Sigmoid colon (tissue), 7 donors: ENCODE measurements around the gene RCOR2. TPM values are rescaled to one million over a fixed set of nuclear protein-coding genes. Genes with fewer than 3 reads are reported as not detected.

Experiments
- DNase-seq: peaks from one replicate; pipeline ENCODE4 v3.0.0-alpha.2; 2019
- H3K27ac ChIP-seq, 4 donors: fragments of 200-600 bp; sonication (generic); one replicate each; pipeline ENCODE4 v1.5.1; 2016 to 2019; ENCODE audit warnings: mild to moderate bottlenecking in 1 of 4
- H3K27me3 ChIP-seq, 3 donors: fragments of 200-600 bp; sonication (generic); one replicate each; pipeline ENCODE4 v1.5.1; 2019; ENCODE audit warnings: mild to moderate bottlenecking in 1 of 3
- H3K36me3 ChIP-seq, 4 donors: fragments of 200-600 bp; sonication (generic); one replicate each; pipeline ENCODE4 v1.5.1; 2016 to 2019
- H3K4me1 ChIP-seq, 4 donors: fragments of 200-600 bp; sonication (generic); one replicate each; pipeline ENCODE4 v1.5.1; 2017 to 2019
- H3K4me3 ChIP-seq, 4 donors: fragments of 200-600 bp; sonication (generic); one replicate each; pipeline ENCODE4 v1.5.1; 2017 to 2019; ENCODE audit warnings: mild to moderate bottlenecking in 2 of 4, moderate library complexity in 1 of 4
- H3K9me3 ChIP-seq, 4 donors: fragments of 200-600 bp in 3 of 4; sonication (generic) in 3 of 4; one replicate each; pipeline versions ENCODE4 v1.5.1 to v1.6.1; 2013 to 2019
- EP300 ChIP-seq, 4 donors: sonication (generic); formaldehyde crosslinking; IDR thresholded peaks; one replicate each; pipeline ENCODE4 v1.6.1; 2017; ENCODE audit warnings: antibody characterized with exemption in 4 of 4
- POLR2A ChIP-seq, 2 donors: fragments of 450-650 bp; IDR thresholded peaks; one replicate each; pipeline ENCODE4 v1.6.1; 2016; ENCODE audit warnings: antibody characterized with exemption in 2 of 2, mild to moderate bottlenecking in 2 of 2, moderate library complexity in 2 of 2
- POLR2AphosphoS5 ChIP-seq, 4 donors: sonication (generic); formaldehyde crosslinking; IDR thresholded peaks; one replicate each; pipeline ENCODE4 v1.6.1; 2017; ENCODE audit warnings: antibody characterized with exemption in 4 of 4
- whole genome bisulfite sequencing, 2 donors: extraction: QIAGEN DNeasy Blood & Tissue Kit; methylation state at CpG; one replicate each; pipeline ENCODE4 v1.1.7; 2013; 5-methylcytosine and 5-hydroxymethylcytosine counted together
- intact Hi-C: fragments of 100-400 bp; cut with DNase I; formaldehyde crosslinking; loops from one replicate; pipeline ENCODE4 v1.15.1; 2023
- polyA plus RNA-seq, 3 donors: library from polyadenylated mRNA; stranded (reverse); fragments of 200-250 nt; gene quantifications; one replicate each; pipeline ENCODE4 v1.2.3, GENCODE V29; 2013
- total RNA-seq, 4 donors: library from RNA; depleted of rRNA; stranded (reverse); fragments of >200 nt; gene quantifications; one replicate each; pipeline ENCODE4 v1.1.0, GENCODE V29; 2016
- TF ChIP-seq, protein P1 (sequence below), 4 experiments: fragments of 450-650 bp in 3 of 4; fragments of 200-600 bp in 1 of 4; IDR thresholded peaks; one replicate each; pipeline ENCODE4 v1.5.1; 2016 to 2019; ENCODE audit warnings: antibody characterized with exemption in 4 of 4, mild to moderate bottlenecking in 3 of 4, moderate library complexity in 2 of 4
- donor health status: healthy with polysubstance abuse.
- donor health status: Bipolar disorder and iron deficiency.
- donor health status: healthy.

The RCOR2 gene
- total and polyA plus RNA-seq, 7 donors, result 0.49 to 2.4 (median 0.69) TPM

DNA sequence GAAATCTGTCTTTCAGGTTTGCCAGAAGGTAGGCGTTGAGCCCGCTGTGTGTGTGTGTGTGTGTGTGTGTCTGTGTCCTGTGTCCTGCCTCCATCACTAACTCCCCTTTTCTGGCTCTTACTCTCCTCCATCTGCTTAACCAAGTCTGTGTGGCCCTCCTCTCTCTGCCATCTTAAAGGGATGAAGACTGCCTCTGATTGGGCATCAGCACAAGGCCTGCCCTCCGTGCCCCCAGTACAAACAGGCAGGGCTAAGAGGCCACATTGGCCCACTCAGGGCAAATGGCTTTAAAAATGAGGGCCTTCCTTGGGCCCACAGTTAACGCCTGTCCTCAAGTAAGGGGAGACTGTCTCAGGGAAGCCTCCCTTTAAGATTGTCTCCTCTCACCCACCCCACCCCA lies 10.9 kb downstream of the RCOR2 start:
- H3K4me3 ChIP-seq, result no peak overlapping the region
- H3K9me3 ChIP-seq, result no peaks in the 10 kb centered on the region
- TF ChIP-seq EP300 (IDR thresholded peaks at IDR 0.05) (no peak), POLR2A (IDR thresholded peaks at IDR 0.05) (no peak), POLR2AphosphoS5 (IDR thresholded peaks at IDR 0.05) (no peak)
- TF ChIP-seq, protein P1, sequence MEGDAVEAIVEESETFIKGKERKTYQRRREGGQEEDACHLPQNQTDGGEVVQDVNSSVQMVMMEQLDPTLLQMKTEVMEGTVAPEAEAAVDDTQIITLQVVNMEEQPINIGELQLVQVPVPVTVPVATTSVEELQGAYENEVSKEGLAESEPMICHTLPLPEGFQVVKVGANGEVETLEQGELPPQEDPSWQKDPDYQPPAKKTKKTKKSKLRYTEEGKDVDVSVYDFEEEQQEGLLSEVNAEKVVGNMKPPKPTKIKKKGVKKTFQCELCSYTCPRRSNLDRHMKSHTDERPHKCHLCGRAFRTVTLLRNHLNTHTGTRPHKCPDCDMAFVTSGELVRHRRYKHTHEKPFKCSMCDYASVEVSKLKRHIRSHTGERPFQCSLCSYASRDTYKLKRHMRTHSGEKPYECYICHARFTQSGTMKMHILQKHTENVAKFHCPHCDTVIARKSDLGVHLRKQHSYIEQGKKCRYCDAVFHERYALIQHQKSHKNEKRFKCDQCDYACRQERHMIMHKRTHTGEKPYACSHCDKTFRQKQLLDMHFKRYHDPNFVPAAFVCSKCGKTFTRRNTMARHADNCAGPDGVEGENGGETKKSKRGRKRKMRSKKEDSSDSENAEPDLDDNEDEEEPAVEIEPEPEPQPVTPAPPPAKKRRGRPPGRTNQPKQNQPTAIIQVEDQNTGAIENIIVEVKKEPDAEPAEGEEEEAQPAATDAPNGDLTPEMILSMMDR (IDR thresholded peaks at IDR 0.05), result no peak
- intact Hi-C loops, result loop anchor here (5.0 kb wide), 1 partner anchor 36 kb away; no protein-coding TSS in a partner anchor
- peaks cover 0 to 27% (median 24%) of the 10 kb centered on the region in 4 donors for H3K4me1 ChIP-seq
- 89 to 97% methylated on average over 4 of the region's 4 CpGs for WGBS, 2 donors
- H3K27me3 ChIP-seq, result no peaks in the 10 kb centered on the region
- H3K36me3 ChIP-seq, result peaks cover 35 to 75% (median 41%) of the 10 kb centered on the region in 4 donors
- DNase-seq, result no peak
- H3K27ac ChIP-seq, result no peak overlapping the region

- Histone ChIP-seq H3K27me3 (no peaks in the 10 kb centered on the region), H3K27ac (no peak overlapping the region), H3K4me1 (peaks cover 0 to 27% (median 24%) of the 10 kb centered on the region in 4 donors), H3K36me3 (peaks cover 44 to 84% (median 50%) of the 10 kb centered on the region in 4 donors), H3K9me3 (no peaks in the 10 kb centered on the region), H3K4me3 (no peak overlapping the region)
- no peak for TF ChIP-seq POLR2A (IDR thresholded peaks at IDR 0.05)
- TF ChIP-seq, protein P1 (IDR thresholded peaks at IDR 0.05), result no peak
- no peak for TF ChIP-seq EP300 (IDR thresholded peaks at IDR 0.05)
- no peak for TF ChIP-seq POLR2AphosphoS5 (IDR thresholded peaks at IDR 0.05)
- intact Hi-C loops, result loop anchor here (5.0 kb wide), 1 partner anchor 37 kb away; no protein-coding TSS in a partner anchor
- DNase-seq, result no peak
- WGBS, 2 donors, result 86 to 88% methylated on average over 6 of the region's 6 CpGs
Measured at GRCh38 chr11:63905179-63905578, 11.8 kb downstream of the RCOR2 start.

- Histone ChIP-seq H3K4me1 (peaks cover 0 to 26% (median 23%) of the 10 kb centered on the region in 4 donors), H3K36me3 (peaks cover 48 to 86% (median 55%) of the 10 kb centered on the region in 4 donors), H3K4me3 (no peak overlapping the region), H3K27ac (no peak overlapping the region), H3K27me3 (no peaks in the 10 kb centered on the region), H3K9me3 (no peaks in the 10 kb centered on the region)
- DNase-seq, result no peak
- WGBS, 2 donors, result 92 to 95% methylated on average over 13 of the region's 13 CpGs
- intact Hi-C loops, result loop anchor here (5.0 kb wide), 1 partner anchor 38 kb away; no protein-coding TSS in a partner anchor
- TF ChIP-seq, protein P1 (IDR thresholded peaks at IDR 0.05), result no peak
- TF ChIP-seq POLR2AphosphoS5 (IDR thresholded peaks at IDR 0.05) (no peak), EP300 (IDR thresholded peaks at IDR 0.05) (no peak), POLR2A (IDR thresholded peaks at IDR 0.05) (no peak)
Measured at GRCh38 chr11:63904743-63905142, 12.2 kb downstream of the RCOR2 start.

- no peak overlapping the region for H3K4me3 ChIP-seq
- no peak overlapping the region for H3K27ac ChIP-seq
- H3K9me3 ChIP-seq, result no peaks in the 10 kb centered on the region
- TF ChIP-seq POLR2A (IDR thresholded peaks at IDR 0.05) (no peak), POLR2AphosphoS5 (IDR thresholded peaks at IDR 0.05) (no peak), EP300 (IDR thresholded peaks at IDR 0.05) (no peak)
- TF ChIP-seq, protein P1 (IDR thresholded peaks at IDR 0.05), result no peak
- no peak for DNase-seq
- WGBS, 2 donors, result 95 to 97% methylated on average over 14 of the region's 14 CpGs
- H3K27me3 ChIP-seq, result no peaks in the 10 kb centered on the region
- intact Hi-C loops, result no loop called here
- H3K4me1 ChIP-seq, result peaks cover 0 to 18% (median 16%) of the 10 kb centered on the region in 4 donors
- peaks cover 54 to 86% (median 62%) of the 10 kb centered on the region in 4 donors for H3K36me3 ChIP-seq
Measured at GRCh38 chr11:63903884-63904283, 13.1 kb downstream of the RCOR2 start.

- no peaks in the 10 kb centered on the region for H3K9me3 ChIP-seq
- H3K27me3 ChIP-seq, result no peaks in the 10 kb centered on the region
- WGBS, 2 donors, result 81 to 84% methylated on average over 3 of the region's 3 CpGs
- peaks cover 58 to 96% (median 78%) of the 10 kb centered on the region in 4 donors for H3K36me3 ChIP-seq
- no peak for DNase-seq
- H3K27ac ChIP-seq, result no peak overlapping the region
- H3K4me1 ChIP-seq, result no peaks in the 10 kb centered on the region
- intact Hi-C loops, result no loop called here
- no peak for TF ChIP-seq EP300 (IDR thresholded peaks at IDR 0.05)
- TF ChIP-seq, protein P1 (IDR thresholded peaks at IDR 0.05), result no peak
- no peak for TF ChIP-seq POLR2A (IDR thresholded peaks at IDR 0.05)
- TF ChIP-seq POLR2AphosphoS5 (IDR thresholded peaks at IDR 0.05), result no peak
- no peak overlapping the region for H3K4me3 ChIP-seq
Measured at GRCh38 chr11:63901660-63902059, 15.3 kb downstream of the RCOR2 start.
